ENCODE measurements around the gene MRTFA. TPM values are rescaled to one million over a fixed set of nuclear protein-coding genes. Genes with fewer than 3 reads are reported as not detected.

Gene MRTFA
- polyA plus RNA-seq, 3 donors, result 19.2 to 29.6 (median 25.9) TPM

DNA sequence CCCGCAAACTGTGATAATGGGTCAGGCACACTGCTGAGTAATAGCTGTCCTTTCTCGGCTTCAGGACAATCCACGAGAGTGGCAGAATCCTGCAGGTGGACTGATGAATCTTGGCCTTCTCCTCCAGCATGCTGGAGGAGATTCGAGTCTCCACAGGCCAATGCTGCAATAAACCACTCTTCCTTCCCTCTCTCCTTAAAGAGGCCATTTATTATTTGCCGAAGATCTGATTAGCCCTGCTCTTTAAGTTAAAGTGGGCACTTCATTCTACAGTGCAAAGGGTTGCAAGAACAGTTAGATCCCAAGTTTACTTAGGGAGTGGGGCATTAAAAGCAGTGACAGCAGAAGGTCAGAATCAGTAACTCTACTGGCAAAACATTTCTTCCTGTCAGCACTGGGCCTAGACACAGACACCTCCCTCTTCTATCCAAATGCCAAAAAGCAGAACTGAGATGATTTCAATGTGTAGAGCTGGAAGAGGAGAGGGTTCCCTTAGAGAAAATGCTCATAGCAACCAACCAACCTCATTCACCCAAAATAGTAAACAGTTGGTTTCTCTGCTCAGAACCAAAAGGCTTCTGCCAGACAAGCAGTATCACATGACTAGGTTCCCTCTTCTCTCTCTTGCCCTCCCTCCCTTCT, 144.4 kb downstream of the MRTFA start:
- DNase-seq (ENCODE audit: extremely low read depth in 1 of 11, low read depth in 9 of 11, low spot score in 4 of 11), result no peak

DNA sequence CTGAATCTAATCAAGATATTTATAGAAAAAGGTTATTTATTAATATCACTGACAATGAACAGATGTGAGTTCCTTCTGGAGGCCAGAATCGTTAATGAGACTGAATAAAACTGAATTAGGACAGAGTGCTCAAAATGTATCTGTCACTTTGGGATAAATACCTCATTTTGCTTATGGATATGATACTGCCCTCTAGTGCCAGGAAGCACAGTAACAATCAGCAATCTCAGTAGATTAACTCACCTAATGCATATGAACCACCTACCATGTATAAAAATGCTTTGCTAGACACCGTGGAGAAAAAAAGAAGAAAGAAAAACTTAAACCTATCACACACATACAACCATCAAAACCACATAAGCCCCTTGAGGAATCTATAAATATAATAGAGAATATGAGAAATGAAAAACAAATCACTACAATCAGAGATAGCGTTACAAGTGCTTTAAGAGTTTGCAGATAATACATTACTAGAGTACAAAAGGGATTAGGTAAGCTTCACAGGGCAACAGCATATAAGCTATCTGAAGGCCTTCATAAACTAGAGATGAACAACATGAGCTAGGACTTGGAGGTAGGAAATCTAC, 148.8 kb downstream of the MRTFA start:
- no peak for DNase-seq (ENCODE audit: extremely low read depth in 1 of 11, low read depth in 9 of 11, low spot score in 4 of 11)

DNA sequence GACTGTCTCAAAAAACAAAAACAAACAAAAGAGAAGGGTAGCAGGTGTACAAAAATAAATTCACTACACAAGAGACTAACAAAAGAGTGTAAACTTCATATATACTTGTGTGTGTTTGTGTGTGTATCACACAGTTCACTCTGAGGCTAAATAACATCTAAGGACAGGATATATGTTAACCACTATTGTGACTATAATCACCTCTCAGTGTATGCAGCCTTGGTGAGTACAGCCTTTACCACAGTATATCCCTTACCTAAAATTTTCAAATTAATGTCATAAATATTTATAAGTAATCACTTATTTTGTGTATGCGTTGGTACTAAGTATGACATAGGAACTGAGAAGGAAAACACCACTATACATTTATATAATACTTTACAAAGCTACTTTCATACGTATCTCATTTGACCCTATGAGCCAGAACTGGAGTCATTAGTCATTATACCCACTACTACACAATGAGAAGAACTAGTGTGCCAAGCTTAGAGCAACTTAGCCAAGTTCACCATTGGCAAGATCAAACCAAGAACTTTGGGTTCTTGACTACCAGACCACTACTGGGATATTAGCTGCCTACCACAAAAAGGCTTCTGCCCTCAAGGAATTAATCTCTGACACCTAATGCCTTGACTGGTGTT, 149.4 kb downstream of the MRTFA start:
- DNase-seq (ENCODE audit: extremely low read depth in 1 of 11, low read depth in 9 of 11, low spot score in 4 of 11), result no peak

DNA sequence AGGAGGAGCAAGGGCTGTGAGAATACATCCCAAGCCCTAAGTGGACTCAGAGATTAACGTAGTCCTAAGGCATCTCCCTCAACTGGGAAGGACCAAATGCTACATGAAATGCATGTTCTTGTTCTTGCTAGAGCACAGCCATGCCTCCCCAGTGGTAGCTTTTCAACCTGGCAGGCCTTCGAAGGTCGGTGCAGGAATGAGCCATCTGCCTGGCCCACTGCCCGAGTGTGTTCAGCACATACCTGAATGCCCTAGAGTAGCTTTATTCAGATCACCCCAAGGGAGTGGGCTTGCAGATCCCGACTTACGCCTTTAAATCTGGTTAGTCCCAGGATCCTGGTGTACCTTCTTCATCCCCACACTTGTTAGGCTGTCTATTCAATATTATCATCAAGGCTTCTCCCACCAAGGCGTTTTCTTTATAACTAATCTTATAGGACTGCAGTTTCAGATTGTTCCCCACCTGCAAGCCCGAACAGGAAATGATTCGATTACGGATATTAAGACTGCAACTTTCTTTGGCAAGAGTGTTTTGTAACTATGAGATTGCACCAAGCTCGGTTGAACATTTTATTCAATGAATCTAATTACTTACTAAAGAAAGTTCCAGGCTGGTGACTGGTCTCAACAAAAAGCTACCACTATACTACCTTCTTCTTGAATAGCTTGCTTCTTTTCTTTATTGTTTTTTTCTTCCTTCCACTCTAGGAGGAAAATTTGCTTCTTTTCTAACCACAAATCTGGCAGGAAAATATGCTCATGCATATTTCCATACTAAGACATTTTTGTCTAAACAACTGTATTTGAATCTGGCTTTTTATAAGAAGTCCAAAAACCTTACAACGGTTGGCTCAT, 150.5 kb downstream of the MRTFA start:
- DNase-seq (ENCODE audit: extremely low read depth in 1 of 11, low read depth in 9 of 11, low spot score in 4 of 11), result no peak

DNA sequence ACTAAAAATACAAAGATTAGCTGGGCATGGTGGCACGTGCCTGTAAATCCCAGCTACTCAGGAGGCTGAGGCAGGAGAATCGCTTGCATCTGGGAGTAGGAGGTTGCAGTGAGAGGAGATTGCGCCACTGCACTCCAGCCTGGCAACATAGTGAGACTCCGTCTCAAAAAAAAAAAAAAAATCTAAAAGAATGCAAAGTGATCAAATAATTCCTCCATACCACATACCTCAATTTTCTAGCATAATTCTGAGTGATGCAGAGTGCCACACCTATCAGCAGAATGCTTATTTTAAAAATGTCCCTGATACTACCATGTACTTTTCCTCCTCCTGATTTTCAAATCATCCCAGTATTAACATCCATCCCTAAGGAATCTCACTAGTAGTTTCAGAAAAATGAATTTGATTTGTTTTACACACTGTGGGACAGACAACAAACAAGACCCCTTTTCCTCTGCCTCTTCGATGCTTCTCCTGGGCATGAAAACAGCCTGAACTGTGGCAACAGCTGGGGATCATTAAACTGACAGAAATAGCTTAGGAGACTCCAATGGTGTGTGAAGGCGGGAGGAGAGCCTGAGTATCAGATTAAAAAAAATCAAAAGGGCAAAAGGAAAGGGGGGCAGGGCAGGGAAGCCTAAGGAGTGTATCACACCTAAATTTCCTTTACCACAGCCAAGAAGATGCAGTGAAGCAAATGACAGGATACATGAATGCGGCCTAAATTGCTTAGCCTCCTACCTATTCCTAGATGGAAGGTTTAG, 151.4 kb downstream of the MRTFA start:
- peak; percentile 48 to 81 (median 63) for DNase-seq (ENCODE audit: extremely low read depth in 1 of 11, low read depth in 9 of 11, low spot score in 4 of 11)

DNA sequence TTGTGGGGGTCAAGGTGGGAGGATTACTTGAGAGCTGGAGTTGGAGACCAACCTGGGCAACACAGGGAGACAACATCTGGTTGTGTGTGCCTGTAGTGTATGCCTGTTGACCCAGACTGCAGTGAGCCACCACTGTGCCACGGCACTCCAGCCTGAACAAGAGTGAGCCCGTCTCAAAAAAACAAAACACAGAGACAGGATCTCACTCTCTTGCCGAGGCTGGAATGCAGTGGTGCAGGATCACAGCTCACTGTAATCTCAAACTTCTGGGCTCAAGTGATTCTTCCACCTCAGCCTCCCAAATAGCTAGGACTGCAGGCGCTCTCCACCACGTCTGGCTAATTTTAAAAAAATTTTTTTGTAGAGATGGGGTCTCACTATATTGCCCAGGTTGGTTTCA, 153.6 kb downstream of the MRTFA start:
- DNase-seq (ENCODE audit: extremely low read depth in 1 of 11, low read depth in 9 of 11, low spot score in 4 of 11), result no peak

DNA sequence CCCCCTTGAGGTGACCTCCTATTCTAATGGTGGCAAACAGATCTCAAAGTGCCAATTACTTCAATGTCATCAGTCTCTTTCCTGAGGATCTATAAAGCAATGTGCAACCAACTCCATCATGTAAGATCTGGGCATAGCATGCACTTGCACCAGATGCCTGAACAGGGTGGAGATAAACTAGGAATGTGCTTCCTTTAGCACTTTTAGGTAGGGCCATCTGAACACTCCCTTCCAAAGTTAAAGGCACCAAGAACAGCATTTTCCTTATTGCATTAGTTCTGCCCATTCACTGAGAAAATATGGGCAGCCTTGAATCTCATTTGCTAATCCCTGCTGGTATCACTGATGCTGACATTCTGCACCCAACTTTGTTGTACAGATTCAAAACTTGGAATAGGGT, 154.1 kb downstream of the MRTFA start:
- no peak for DNase-seq (ENCODE audit: extremely low read depth in 1 of 11, low read depth in 9 of 11, low spot score in 4 of 11)

DNA sequence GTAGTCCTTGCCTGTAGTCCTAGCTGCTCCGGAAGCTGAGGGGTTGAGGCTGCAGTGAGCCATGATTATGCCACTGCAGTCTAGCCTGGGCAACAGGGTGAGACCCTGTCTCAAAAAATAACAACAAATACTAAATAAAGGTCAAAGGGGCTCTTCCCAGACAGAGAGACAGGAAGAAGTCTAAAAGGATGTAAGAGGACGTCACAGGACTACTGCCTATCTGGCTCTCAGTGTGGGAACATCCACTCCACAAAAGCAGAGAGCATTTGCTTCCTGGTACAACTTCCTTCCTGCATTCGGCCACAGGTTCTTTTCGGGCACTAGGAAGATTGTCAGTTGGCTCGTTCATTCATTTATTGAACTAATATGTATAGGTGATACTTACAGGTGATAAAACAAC, 155.5 kb downstream of the MRTFA start:
- DNase-seq (ENCODE audit: extremely low read depth in 1 of 11, low read depth in 9 of 11, low spot score in 4 of 11), result no peak

DNA sequence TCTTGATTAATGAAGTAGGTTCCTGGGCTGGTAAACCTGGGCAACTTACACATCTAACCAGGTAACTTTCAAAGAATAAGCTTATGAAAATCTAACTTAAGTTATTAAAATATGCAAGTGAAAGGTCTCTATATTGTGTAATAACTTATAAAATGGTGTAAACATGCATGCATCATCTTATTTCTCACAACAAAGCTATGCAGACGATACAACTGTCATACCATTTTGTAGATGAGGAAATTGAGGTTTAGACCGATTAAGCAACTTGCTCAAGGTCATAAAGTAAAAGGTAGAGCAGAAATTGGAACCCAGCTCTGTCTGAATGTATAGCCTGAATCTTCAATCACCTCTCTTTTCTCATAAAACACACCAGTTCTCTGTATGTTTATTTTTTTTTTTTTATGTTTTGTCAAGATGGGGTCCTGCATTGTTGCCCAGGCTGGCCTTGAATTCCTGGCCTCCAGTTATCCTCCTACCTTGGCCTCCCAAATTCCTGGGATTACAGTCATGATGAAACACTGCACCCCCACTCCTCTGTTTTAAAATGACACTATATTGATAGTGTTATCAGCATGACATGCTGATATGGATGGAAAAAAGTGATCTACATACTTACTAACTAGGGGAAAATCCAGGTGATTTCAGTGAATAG, 156.5 kb downstream of the MRTFA start:
- DNase-seq (ENCODE audit: extremely low read depth in 1 of 11, low read depth in 9 of 11, low spot score in 4 of 11), result no peak

DNA sequence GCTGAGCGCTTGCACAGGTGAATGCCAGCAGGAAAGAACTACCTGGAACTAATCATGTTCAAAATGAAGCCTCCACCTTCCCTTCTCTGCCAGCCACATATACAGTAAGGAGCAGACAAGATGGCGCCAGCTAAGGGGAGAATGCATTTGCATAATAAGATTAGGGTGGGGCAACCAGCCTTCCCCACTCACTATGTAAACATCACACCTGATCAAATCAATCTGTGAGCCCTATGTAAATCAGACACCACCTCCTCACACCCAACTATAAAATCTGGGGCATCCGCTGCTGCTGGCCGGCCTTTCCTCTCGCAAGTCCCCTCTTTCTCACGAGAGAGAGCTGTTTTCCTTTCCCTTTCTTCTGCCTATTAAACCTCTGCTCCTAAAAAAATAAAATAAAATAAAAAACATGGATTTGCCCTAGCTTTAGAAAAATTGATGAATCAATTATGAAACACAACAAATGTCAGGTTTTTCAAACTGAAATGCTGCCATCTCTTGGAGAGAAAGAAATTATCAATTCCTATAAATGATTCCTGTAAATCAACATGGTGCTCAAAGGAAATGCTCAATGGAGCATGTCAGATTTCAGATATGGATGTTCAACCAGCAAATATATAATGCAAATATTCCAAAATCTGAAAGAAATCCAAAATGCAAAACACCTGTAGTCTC, 157.3 kb downstream of the MRTFA start:
- no peak for DNase-seq (ENCODE audit: extremely low read depth in 1 of 11, low read depth in 9 of 11, low spot score in 4 of 11)

DNA sequence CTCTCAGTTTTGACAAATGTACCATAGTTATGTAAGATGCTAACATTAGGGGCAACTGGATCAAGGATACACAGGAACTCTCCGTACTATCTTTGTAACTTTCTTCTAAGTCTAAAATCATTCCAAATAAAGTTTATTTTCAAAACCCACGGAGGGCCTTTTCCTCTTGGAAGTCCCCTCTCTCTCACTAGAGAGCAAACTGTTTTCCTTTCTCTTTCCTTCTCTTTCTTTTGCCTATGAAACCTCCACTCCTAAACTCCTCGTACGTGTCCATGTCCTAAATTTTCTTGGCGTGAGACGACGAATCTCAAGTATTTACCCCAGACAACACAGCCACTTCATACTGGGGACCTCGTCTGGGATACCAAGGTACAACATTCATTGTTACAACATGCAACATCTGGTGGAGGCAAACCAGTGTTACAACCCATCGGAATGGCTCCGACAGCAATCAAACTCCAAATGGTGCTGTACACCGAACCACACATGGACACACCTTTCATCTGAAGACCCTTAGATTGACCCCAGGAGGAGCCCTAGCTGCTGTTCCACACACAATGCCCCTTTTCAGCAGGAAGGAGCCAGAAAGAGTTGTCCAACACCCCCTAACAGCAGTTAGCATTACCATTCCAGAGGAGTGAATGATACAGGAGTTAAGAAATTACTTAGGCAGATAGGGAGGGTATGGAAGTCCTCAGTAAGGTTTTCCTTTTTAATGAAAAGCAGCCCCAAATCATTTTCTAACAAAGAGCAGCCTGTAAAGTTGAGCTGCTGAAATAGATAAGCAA, 158.0 kb downstream of the MRTFA start:
- no peak for DNase-seq (ENCODE audit: extremely low read depth in 1 of 11, low read depth in 9 of 11, low spot score in 4 of 11)

DNA sequence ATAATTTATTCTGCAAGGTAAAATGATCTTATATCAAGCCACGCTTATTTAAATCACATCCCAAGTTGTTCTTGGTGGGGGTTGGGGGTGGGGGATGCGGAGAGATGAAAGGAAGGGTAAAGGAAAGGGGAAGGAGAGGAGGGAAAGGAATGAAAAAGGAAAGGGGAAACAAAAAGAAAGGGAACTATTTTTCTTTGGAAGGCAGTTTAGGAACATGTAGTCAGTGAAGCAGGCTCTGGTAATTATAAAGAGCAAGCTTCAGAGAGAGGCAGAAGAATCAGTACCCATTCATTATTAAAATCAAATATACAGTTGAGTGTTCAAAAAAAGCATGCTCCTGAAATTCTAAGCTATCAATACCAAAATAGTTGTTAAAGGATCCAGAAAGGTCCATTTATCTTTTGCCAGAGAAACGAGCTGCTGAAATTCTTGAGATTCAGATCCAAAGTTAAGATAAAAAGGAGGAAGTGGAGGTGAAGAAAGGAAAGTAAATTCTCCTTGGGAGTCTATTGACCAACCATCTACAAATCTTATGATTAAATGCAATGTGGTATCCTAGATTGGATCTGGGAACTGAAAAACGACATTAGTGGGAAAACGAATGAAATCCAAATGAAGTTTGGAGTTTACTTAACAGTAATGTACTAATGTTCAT, 158.7 kb downstream of the MRTFA start:
- no peak for DNase-seq (ENCODE audit: extremely low read depth in 1 of 11, low read depth in 9 of 11, low spot score in 4 of 11)

DNA sequence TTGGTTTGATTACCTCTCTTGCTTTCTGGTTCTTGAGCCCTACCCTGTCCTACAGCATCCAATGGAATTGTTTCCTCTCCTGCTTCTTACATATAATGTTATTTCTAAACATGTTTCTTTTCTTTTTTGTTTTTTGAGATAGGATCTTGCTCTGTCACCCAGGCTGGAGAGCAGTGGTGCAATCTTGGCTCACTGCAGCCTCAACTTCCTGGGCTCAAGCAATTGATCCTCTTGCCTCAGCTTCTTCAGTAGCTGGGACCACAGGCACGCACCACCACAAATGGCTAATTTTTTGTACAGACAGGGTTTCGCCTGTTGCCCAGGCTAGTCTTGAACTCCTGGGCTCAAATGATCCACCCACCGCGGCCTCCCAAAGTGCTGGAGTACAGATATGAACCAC, 160.2 kb downstream of the MRTFA start:
- DNase-seq (ENCODE audit: extremely low read depth in 1 of 11, low read depth in 9 of 11, low spot score in 4 of 11), result no peak

DNA sequence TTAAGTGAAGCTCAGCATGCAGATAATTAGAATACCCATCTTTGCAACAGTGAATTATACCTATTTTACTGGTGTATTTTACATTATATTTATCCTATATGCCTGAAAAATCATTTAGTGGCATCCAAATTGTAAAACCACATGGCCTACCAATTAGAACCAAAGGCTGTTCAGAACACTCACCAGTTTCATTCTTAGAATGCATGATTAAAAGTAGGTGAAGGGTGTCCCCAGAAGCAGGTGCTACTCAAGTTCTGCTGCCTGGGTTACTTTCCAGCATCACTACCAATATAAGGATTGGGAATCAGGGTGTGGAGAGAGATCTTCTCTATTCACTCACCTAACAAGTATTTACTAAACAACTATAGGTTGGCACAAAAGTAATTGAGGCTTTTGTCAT, 162.8 kb downstream of the MRTFA start:
- DNase-seq (ENCODE audit: extremely low read depth in 1 of 11, low read depth in 9 of 11, low spot score in 4 of 11), result no peak

DNA sequence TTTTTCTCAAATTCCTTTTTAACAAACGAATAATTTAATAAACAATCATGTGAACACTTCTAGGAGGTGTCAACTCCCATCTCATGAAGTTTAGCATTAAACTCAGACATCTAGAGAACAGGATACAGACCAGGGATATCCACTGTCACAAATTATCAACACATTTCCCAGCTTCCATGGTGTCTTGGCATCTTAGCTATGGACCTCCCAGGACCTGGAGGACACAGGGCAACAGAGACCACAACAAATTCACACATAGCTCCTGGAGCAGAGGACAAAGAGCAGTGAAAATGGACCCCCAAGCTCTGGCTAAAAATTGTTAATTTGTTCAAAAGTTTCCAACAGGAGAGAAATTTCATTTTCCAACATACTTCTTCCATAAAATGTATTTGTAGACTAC, 163.9 kb downstream of the MRTFA start:
- DNase-seq (ENCODE audit: extremely low read depth in 1 of 11, low read depth in 9 of 11, low spot score in 4 of 11), result no peak

DNA sequence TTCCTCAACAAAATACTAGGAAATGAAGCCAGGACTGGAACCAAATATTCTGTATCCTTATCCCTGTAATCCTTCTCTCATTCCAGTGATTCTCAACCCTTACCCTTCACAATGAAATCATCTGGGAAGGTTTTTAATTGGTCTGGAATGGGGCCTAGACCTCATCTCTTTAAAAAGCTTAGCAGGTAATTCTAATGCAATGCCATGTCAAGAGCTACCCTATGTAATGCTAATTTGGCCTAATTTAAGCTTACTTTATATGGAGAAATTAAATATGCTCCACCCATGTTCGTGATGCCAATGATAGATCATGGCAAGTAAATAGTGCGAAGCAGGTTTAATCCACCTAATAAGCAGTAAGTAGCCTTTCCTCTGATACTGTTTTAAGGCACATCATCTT, 164.5 kb downstream of the MRTFA start:
- no peak for DNase-seq (ENCODE audit: extremely low read depth in 1 of 11, low read depth in 9 of 11, low spot score in 4 of 11)

DNA sequence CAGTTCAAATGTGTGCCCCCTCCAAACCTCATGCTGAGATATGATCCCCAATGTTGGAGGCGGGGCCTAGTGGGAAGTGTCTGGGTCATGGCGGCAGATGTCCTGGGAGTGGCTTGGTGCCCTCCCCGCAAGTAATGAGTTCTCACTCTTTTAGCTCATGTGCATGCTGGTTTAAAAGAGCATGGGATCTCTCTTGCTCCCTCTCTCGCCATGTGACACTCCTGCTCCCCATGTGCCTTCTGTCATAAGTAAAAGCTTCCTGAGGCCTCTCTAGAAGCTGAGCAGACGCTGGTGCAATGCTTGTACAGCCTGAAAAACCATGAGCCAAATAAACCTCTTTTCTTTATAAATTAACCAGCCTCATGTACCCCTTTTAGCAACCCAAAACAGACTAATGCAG, 167.3 kb downstream of the MRTFA start:
- DNase-seq (ENCODE audit: extremely low read depth in 1 of 11, low read depth in 9 of 11, low spot score in 4 of 11), result no peak
